Fibroblast of pulmonary artery (primary cell): ENCODE measurements around the gene TMEM143.

Experiments
- DNase-seq: peaks from one replicate; pipeline ENCODE4 v3.0.0-alpha.2; 2010; ENCODE audit warnings: low read depth
- H3K4me3 ChIP-seq: replicated peaks from 2 replicates; pipeline ENCODE4 v1.5.1; 2011; ENCODE audit warnings: low read depth, mild to moderate bottlenecking, control low read depth, low read length, moderate library complexity
- TF ChIP-seq, protein P1 (sequence below): IDR thresholded peaks from 2 replicates; pipeline ENCODE4 v1.5.1; 2011; ENCODE audit warnings: mild to moderate bottlenecking, control low read depth, low read length, inconsistent platforms; ENCODE audit errors: missing control alignments

TMEM143 gene

GRCh38 chr19:48355365-48355954, 8.3 kb downstream of the TMEM143 start:
- DNase-seq = no peak
- TF ChIP-seq, protein P1, sequence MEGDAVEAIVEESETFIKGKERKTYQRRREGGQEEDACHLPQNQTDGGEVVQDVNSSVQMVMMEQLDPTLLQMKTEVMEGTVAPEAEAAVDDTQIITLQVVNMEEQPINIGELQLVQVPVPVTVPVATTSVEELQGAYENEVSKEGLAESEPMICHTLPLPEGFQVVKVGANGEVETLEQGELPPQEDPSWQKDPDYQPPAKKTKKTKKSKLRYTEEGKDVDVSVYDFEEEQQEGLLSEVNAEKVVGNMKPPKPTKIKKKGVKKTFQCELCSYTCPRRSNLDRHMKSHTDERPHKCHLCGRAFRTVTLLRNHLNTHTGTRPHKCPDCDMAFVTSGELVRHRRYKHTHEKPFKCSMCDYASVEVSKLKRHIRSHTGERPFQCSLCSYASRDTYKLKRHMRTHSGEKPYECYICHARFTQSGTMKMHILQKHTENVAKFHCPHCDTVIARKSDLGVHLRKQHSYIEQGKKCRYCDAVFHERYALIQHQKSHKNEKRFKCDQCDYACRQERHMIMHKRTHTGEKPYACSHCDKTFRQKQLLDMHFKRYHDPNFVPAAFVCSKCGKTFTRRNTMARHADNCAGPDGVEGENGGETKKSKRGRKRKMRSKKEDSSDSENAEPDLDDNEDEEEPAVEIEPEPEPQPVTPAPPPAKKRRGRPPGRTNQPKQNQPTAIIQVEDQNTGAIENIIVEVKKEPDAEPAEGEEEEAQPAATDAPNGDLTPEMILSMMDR = no peak
- no peak overlapping the region for H3K4me3 ChIP-seq

DNA sequence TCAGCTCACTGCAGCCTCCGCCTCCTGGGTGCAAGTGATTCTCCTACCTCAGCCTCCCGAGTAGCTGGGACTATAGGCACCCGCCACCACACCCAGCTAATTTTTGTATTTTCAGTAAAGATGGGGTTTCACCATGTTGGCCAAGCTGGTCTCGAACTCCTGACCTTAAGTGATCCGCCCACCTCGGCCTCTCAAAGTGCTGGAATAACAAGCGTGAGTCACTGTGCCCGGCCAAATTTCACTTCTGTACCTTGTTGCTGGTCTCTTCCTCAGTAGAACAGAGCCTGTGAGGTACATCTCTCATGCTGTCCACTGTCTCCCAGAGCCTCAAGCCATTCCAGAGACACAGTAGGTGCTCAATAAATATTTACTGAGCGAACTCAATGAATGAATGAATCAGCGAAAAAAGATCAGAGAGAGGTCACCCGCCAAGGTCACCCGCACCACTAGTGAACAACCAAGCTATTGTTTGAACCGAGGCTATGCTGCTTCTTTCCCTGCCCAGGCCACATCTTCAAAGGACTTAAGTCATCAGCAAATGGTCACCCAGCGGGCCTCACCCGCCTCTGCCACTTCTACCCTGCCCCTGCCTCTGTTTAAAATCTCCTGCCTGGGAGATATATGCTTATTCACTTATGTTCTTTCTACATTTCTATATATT, 9.3 kb downstream of the TMEM143 start:
- no peak overlapping the region for H3K4me3 ChIP-seq
- TF ChIP-seq, protein P1 = no peak
- no peak for DNase-seq

GRCh38 chr19:48353677-48354076, 10.1 kb downstream of the TMEM143 start:
- TF ChIP-seq, protein P1 = no peak
- no peak overlapping the region for H3K4me3 ChIP-seq
- no peak for DNase-seq

DNA sequence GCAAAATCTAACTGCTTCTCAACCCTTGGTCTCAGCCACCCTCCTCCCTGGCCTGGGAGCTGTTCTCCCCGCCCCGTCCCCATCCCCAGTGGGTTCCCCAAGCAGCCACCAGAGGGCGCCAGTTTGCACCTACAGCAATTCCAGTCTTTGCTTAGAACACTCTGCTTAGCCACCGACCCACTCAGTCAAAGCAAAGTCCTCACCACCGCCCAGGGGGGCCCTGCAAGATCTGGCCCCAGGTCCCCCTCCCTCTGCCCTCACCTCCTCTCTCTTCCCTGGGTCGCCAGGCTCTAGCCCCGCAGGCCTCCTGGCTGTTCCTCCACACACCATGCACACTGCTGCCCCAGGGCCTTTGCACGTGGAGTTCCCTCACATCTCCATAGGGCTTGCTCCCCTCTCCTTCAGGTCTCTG, 12.4 kb downstream of the TMEM143 start:
- DNase-seq = peak; percentile 65

DNA sequence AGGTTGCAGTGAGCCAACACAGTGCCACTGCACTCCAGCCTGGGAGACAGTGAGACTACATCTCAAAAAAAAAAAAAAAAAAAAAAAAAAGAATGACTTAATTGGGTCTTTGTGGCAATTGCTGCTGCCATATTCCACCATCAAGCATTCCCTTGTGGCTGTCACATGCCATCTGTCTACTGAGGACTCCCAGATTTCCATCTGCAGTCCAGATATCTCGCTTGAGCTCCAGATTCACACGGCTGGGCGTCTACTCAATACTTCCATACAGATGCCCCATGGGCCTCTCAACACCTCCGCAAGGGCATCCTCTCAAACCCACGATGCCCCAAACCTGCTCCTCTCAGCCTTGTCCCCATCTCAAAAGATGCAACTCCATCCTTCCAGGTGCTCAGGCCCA, 12.9 kb downstream of the TMEM143 start:
- TF ChIP-seq, protein P1 = no peak
- no peak overlapping the region for H3K4me3 ChIP-seq
- no peak for DNase-seq

More for the DNA sequence above, 12.4 kb downstream of the TMEM143 start:
- TF ChIP-seq, protein P1 = peak; percentile 78
- no peak overlapping the region for H3K4me3 ChIP-seq

DNA sequence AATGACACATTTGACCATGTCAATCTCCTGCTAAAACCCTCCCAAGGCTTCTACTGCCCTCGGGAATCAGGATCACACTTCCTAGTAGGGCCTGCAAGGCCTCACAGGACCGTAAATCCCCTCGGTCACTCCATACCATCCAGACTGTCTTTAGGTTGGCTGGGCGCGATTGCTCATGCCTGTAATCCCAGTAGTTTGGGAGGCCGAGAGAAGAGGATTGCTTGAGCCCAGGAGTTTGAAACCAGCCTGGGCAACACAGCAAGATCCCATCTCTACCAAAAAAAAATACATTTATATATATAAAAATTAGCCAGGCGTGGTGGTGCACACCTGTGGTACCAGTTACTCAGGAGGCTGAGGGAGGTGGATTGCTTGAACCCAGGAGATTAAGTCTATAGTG, 15.0 kb downstream of the TMEM143 start:
- TF ChIP-seq, protein P1 = no peak
- no peak for DNase-seq
- no peak overlapping the region for H3K4me3 ChIP-seq

- no peak overlapping the region for H3K4me3 ChIP-seq
- no peak for DNase-seq
- TF ChIP-seq, protein P1 = no peak
Measured at GRCh38 chr19:48348045-48348444, 15.7 kb downstream of the TMEM143 start.
